Measurements from ENCODE around the gene CCNL2.
"Not testable (repeated sequence)": the region's sequence is repeated elsewhere in the genome, so short reads cannot be mapped to it uniquely, and the experiment has no call there.

Gene CCNL2

GRCh38 chr1:1432274-1432950, 33.3 kb upstream of the CCNL2 start:
- DNase-seq (ENCODE audit: low read depth): no peak

GRCh38 chr1:1431845-1432273, 32.7 kb upstream of the CCNL2 start:
- DNase-seq (ENCODE audit: low read depth): no peak

GRCh38 chr1:1430992-1431844, 32.1 kb upstream of the CCNL2 start:
- no peak for DNase-seq (ENCODE audit: low read depth)

GRCh38 chr1:1430114-1430982, 31.2 kb upstream of the CCNL2 start:
- DNase-seq (ENCODE audit: low read depth): no peak

- no peak for DNase-seq (ENCODE audit: low read depth)
Measured at GRCh38 chr1:1429671-1430073, 30.5 kb upstream of the CCNL2 start.

- not testable (repeated sequence) for DNase-seq (ENCODE audit: low read depth)
Measured at GRCh38 chr1:1428967-1429366, 29.8 kb upstream of the CCNL2 start.

GRCh38 chr1:1428174-1428573, 29.0 kb upstream of the CCNL2 start:
- DNase-seq (ENCODE audit: low read depth): no peak

- no peak for DNase-seq (ENCODE audit: low read depth)
Measured at GRCh38 chr1:1427820-1428148, 28.6 kb upstream of the CCNL2 start.

- DNase-seq (ENCODE audit: low read depth): no peak
Measured at GRCh38 chr1:1427106-1427819, 28.1 kb upstream of the CCNL2 start.

GRCh38 chr1:1426496-1427105, 27.5 kb upstream of the CCNL2 start:
- DNase-seq (ENCODE audit: low read depth): no peak

- DNase-seq (ENCODE audit: low read depth): no peak
Measured at GRCh38 chr1:1425753-1426495, 26.8 kb upstream of the CCNL2 start.

GRCh38 chr1:1425426-1425752, 26.3 kb upstream of the CCNL2 start:
- DNase-seq (ENCODE audit: low read depth): no peak

GRCh38 chr1:1424707-1425106, 25.6 kb upstream of the CCNL2 start:
- no peak for DNase-seq (ENCODE audit: low read depth)

- no peak for DNase-seq (ENCODE audit: low read depth)
Measured at GRCh38 chr1:1423245-1423597, 24.1 kb upstream of the CCNL2 start.

GRCh38 chr1:1422465-1423244, 23.5 kb upstream of the CCNL2 start:
- no peak for DNase-seq (ENCODE audit: low read depth)

- DNase-seq (ENCODE audit: low read depth): no peak
Measured at GRCh38 chr1:1421907-1422464, 22.9 kb upstream of the CCNL2 start.

GRCh38 chr1:1421147-1421906, 22.2 kb upstream of the CCNL2 start, which contains the start of gene ANKRD65:
Gene ANKRD65 (minus strand): TSS chr1:1421276. CDS start chr1:1421005, 271 bp downstream.
- DNase-seq (ENCODE audit: low read depth): no peak

- DNase-seq (ENCODE audit: low read depth): no peak
Measured at GRCh38 chr1:1420654-1421141, 21.6 kb upstream of the CCNL2 start.
